SU-DHL-6 (cell line): Measurements from ENCODE around the gene RAB17.

Experiments
- H2AFZ ChIP-seq: fragments of 200-600 bp; sonication (generic); 2 replicates; pipeline ENCODE4 v1.6.1; 2014; ENCODE audit warnings: low read depth, mild to moderate bottlenecking, moderate library complexity, mixed read lengths, antibody characterized with exemption, low read length; ENCODE audit not compliant: severe bottlenecking
- H3F3A ChIP-seq: fragments of 200-600 bp; shearing (Covaris generic); 2 replicates; pipeline ENCODE4 v1.6.0; 2016; ENCODE audit warnings: antibody characterized with exemption, mild to moderate bottlenecking; ENCODE audit not compliant: insufficient read depth
- H3K27ac ChIP-seq: fragments of 200-600 bp; sonication (generic); 2 replicates; pipeline ENCODE4 v1.5.1; 2016; ENCODE audit warnings: low read depth, mild to moderate bottlenecking, low read length, moderate library complexity, mixed read lengths
- H3K27me3 ChIP-seq: fragments of 200-600 bp; sonication (generic), shearing (Covaris generic); 2 replicates; pipeline ENCODE4 v1.6.0; 2014; ENCODE audit warnings: mild to moderate bottlenecking, low read length
- H3K36me3 ChIP-seq: fragments of 200-600 bp; sonication (generic); 2 replicates; pipeline ENCODE4 v1.6.1; 2014; ENCODE audit warnings: mild to moderate bottlenecking, low read length, mixed read lengths
- H3K4me2 ChIP-seq: fragments of 300-600, 200-600 bp; shearing (Covaris generic), sonication (generic); 2 replicates; pipeline ENCODE4 v1.6.0; 2014; ENCODE audit warnings: low read length, low read depth, mild to moderate bottlenecking; ENCODE audit not compliant: poor library complexity, severe bottlenecking
- H3K4me3 ChIP-seq: fragments of 200-600 bp; sonication (generic); 2 replicates; pipeline ENCODE4 v1.5.1; 2014; ENCODE audit warnings: antibody characterized with exemption, low read length, mild to moderate bottlenecking, mixed read lengths; ENCODE audit not compliant: insufficient read depth, poor library complexity, severe bottlenecking
- H3K79me2 ChIP-seq: fragments of 200-600 bp; sonication (generic); 2 replicates; pipeline ENCODE4 v1.6.1; 2014; ENCODE audit warnings: mild to moderate bottlenecking, low read length, moderate library complexity; ENCODE audit not compliant: insufficient read depth
- H3K9ac ChIP-seq: fragments of 200-600 bp; sonication (generic); 2 replicates; pipeline ENCODE4 v1.7.0; 2014; ENCODE audit warnings: mild to moderate bottlenecking, low read length
- H3K9me2 ChIP-seq: fragments of 200-600 bp; sonication (generic); replicated peaks from 2 replicates; pipeline ENCODE4 v1.6.1; 2014; ENCODE audit warnings: low read length; ENCODE audit not compliant: insufficient read depth
- H3K9me3 ChIP-seq: fragments of 200-600 bp; sonication (generic); 2 replicates; pipeline ENCODE4 v1.6.1; 2014; ENCODE audit warnings: low read length, mixed read lengths; ENCODE audit not compliant: insufficient read depth
- H4K20me1 ChIP-seq: fragments of 200-600 bp; sonication (generic); 2 replicates; pipeline ENCODE4 v1.6.1; 2014; ENCODE audit warnings: low read depth, mild to moderate bottlenecking, antibody characterized with exemption, low read length, moderate library complexity, mixed read lengths
- EZH2phosphoT487 ChIP-seq: fragments of 200-600 bp; sonication (generic), shearing (Covaris generic); conservative IDR thresholded peaks from 2 replicates; pipeline ENCODE4 v1.6.1; 2018; ENCODE audit warnings: mild to moderate bottlenecking, antibody characterized with exemption, low read length, moderate library complexity, mixed read lengths
- TF ChIP-seq, protein P1 (sequence below): fragments of 200-600 bp; sonication (generic); IDR thresholded peaks from one replicate; pipeline ENCODE4 v1.5.1; 2017; ENCODE audit warnings: antibody characterized with exemption, mild to moderate bottlenecking, low read length, moderate library complexity; ENCODE audit not compliant: insufficient read depth, poor library complexity, severe bottlenecking

The RAB17 gene

DNA sequence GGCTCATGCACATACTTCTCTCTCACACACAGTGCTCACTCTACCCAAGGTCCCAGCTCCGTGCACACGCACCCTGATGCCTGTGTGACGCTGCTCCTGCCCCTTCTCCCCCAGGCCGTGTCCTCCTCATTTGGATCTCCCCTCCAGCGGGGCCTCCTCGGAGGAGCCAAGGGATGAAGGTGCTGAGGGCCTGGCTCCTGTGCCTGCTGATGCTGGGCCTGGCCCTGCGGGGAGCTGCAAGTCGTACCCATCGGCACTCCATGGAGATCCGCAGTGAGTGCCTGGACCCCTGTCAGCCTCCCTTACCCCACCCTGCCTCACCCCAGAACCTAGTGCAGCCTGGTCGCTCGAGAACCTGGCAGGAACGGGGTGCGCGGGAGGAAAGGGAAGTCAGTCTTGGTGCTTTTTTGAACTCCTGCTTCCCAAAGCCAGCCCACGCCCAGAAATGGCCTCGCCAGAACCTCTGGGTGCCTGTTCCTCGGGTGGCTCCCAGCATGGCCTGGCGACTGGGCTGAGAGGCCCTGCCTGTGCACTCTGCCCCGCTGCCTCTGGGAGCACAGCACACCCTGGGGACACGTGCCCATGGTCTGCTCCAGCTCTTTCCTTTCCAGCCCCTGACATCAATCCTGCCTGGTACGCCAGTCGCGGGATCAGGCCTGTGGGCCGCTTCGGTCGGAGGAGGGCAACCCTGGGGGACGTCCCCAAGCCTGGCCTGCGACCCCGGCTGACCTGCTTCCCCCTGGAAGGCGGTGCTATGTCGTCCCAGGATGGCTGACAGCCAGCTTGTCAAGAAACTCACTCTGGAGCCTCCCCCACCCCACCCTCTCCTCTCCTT is 23.9 kb downstream of the RAB17 start, which contains the start of gene PRLH:
PRLH (plus strand) TSS at position 174 of the 835 bp plus-strand sequence; CDS start at position 174, 0 bp downstream.
- 0 out of 2 replicates have a peak, but pooled peaks cover 7% of the 10 kb centered on the region for H3K9me3 ChIP-seq
- H3K9ac ChIP-seq: no peak within 1 kb of the TSS
- no peak within 1 kb of the TSS for H3K4me2 ChIP-seq
- H3K4me3 ChIP-seq: no peak within 1 kb of the TSS
- no peak within 1 kb of the TSS for H3K27ac ChIP-seq
- H3F3A ChIP-seq: no peaks in the 10 kb centered on the region
- no peaks in the 10 kb centered on the region for H3K36me3 ChIP-seq
- no peaks in the 10 kb centered on the region for H3K79me2 ChIP-seq
- H3K9me2 ChIP-seq: no peaks in the 10 kb centered on the region
- no peak within 1 kb of the TSS for H2AFZ ChIP-seq
- H4K20me1 ChIP-seq: no peaks in the 10 kb centered on the region
- TF ChIP-seq, protein P1, sequence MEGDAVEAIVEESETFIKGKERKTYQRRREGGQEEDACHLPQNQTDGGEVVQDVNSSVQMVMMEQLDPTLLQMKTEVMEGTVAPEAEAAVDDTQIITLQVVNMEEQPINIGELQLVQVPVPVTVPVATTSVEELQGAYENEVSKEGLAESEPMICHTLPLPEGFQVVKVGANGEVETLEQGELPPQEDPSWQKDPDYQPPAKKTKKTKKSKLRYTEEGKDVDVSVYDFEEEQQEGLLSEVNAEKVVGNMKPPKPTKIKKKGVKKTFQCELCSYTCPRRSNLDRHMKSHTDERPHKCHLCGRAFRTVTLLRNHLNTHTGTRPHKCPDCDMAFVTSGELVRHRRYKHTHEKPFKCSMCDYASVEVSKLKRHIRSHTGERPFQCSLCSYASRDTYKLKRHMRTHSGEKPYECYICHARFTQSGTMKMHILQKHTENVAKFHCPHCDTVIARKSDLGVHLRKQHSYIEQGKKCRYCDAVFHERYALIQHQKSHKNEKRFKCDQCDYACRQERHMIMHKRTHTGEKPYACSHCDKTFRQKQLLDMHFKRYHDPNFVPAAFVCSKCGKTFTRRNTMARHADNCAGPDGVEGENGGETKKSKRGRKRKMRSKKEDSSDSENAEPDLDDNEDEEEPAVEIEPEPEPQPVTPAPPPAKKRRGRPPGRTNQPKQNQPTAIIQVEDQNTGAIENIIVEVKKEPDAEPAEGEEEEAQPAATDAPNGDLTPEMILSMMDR: no peak
- TF ChIP-seq EZH2phosphoT487: no peak
- H3K27me3 ChIP-seq: no peaks in the 10 kb centered on the region

DNA sequence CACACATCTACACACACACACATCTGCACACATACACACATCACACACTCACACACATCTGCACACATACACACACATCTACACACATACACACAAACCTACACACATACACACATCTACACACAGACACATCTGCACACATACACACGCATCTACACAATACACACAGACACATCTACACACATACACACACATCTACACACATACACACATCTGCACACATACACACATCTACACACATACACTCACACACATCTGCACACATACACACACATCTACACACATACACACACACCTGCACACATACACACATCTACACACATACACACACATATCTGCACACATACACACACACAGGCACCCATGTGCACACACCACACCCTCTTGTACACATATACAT is 24.6 kb downstream of the RAB17 start:
- H3K9me3 ChIP-seq: 0 out of 2 replicates have a peak, but pooled peaks cover 7% of the 10 kb centered on the region
- no peak for TF ChIP-seq EZH2phosphoT487
- TF ChIP-seq, protein P1: no peak
- H3K79me2 ChIP-seq: no peaks in the 10 kb centered on the region
- no peaks in the 10 kb centered on the region for H3K9me2 ChIP-seq
- no peak overlapping the region for H3K27ac ChIP-seq
- H2AFZ ChIP-seq: no peak overlapping the region
- no peak overlapping the region for H3K4me2 ChIP-seq
- no peak overlapping the region for H3K4me3 ChIP-seq
- H3K9ac ChIP-seq: no peak overlapping the region
- H3F3A ChIP-seq: no peaks in the 10 kb centered on the region
- no peaks in the 10 kb centered on the region for H4K20me1 ChIP-seq
- H3K36me3 ChIP-seq: no peaks in the 10 kb centered on the region
- H3K27me3 ChIP-seq: no peaks in the 10 kb centered on the region

DNA sequence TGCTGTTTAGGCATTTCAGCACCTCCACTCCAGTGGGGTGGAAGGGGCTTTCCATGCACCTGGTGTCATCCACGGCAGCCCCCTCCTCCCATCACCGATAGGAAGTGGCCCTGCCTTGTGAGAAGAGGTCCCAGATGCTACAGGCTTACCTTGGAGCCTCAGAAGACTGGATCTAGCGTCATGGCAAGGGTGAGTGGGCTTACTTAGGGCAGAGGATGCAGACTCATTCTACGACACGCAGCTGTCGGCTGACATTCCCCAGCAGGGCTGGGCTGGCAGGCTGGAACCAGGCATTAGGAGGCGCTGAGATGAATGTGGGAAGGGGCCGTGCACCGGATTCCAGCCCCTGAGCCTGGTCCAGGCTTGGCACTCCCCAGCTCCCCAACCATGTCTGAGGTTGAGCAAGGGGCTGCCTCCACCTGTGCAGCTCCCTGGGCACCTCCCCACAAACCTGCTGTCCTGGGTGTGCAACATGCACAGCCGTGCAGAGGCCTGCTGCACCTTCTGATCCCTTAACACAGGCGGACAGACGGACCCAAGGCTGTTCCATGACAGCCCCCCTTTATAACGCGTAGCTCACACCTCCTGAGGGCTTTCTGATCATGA is 25.9 kb downstream of the RAB17 start:
- Histone ChIP-seq H2AFZ (no peak overlapping the region), H3K9me3 (0 out of 2 replicates have a peak, but pooled peaks cover 7% of the 10 kb centered on the region), H3K4me2 (no peak overlapping the region), H3K9ac (no peak overlapping the region), H4K20me1 (no peaks in the 10 kb centered on the region), H3K27me3 (no peaks in the 10 kb centered on the region), H3F3A (no peaks in the 10 kb centered on the region), H3K36me3 (no peaks in the 10 kb centered on the region), H3K79me2 (no peaks in the 10 kb centered on the region), H3K9me2 (no peaks in the 10 kb centered on the region), H3K27ac (no peak overlapping the region), H3K4me3 (no peak overlapping the region)
- TF ChIP-seq EZH2phosphoT487: no peak
- TF ChIP-seq, protein P1: no peak
